GM21390 (cell line): ENCODE results near the gene SFXN4.
"Not testable (repeated sequence)": the region's sequence is repeated elsewhere in the genome, so short reads cannot be mapped to it uniquely, and the experiment has no call there.

Experiments used
- ATAC-seq: cut with Tn5 transposase; IDR thresholded peaks from one replicate; pipeline ENCODE4 v1.9.1; 2021; ENCODE audit not compliant: unreplicated experiment

Gene SFXN4

DNA sequence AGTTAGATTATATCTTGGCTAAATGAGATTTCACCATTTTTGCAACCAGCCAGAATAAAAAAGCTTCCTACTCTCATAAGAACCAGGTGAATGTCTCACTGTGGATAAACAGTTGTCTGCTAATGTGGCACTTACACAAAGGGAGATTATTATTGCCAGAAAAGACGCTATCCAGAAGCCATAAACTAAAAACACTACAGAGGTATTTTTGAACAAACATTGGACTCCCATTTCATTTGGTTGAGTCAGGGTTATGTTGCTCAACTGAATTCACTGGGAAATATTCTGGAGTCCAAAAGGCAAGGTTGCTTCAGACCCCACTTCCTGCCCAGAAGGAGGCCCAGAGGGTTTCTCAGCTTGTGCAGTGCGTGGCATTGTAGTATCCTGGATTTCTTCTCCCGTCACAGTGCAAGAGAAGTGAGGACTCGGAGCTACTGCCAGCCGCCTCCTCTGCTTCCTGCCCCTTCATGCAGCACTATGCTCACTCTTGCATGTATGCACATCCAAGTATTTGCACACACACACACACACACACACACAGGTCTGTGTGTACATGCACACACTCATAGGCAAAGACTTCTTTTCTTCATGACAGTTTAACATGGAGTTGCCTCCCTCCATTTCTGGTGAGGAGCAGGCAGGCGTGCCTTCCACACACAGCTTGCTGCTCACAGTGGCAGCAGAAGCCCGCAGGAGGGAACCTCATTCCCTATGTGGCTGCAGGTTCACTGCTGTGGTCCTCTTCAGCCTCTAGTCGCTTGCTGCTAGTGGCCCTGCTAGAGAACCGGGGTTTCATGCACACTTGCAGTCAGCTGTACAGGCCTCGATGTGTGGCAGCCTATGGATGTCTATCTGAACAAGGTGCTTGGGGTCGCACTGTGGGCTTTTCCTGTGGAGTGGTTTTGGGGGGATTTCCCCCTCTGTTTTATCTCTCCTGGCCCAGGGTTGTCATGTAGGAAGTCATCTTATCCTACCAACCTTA lies 51.5 kb downstream of the SFXN4 start:
- ATAC-seq: no peak

- ATAC-seq: no peak
Measured at GRCh38 chr10:119112056-119112455, 53.5 kb downstream of the SFXN4 start.

- not testable (repeated sequence) for ATAC-seq
Measured at GRCh38 chr10:119107771-119108170, 57.7 kb downstream of the SFXN4 start.

DNA sequence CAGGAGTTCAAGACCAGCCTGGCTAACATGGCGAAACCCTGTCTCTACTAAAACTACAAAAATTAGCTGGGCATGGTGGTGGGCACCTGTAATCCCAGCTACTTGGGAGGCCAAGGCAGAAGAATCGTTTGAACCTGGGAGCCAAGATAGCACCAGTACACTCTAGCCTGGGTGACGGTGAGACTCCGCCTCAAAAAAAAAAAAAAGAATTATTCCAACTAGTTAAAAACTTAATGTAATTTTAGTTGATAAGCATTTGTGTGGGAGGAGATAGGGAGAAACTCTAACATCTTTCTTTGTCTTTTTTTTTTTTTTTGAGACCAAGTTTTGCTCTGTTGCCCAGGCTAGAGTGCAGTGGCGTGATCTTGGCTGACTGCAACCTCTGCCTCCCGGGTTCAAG lies 58.4 kb downstream of the SFXN4 start:
- ATAC-seq: not testable (repeated sequence)

GRCh38 chr10:119105899-119106298 lies 59.6 kb downstream of the SFXN4 start:
- not testable (repeated sequence) for ATAC-seq

DNA sequence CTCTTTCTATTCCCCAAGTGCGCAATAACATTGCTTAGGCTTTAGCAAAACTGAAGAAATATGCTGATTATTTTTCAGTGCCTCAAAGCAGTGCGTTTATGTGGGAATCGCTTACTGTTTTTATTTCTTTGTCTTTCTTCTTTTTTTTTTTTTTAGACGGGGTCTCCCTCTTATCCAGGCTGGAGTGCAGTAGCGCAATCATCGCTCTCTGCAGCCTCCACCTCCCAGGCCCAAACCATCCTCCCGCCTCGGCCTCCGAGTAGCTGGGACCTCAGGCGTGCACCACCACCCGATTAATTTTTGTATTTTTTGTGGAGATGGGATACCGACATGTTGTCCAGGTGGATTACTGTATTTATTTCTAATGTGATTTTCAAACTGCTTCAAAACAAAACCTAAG lies 60.4 kb downstream of the SFXN4 start:
- ATAC-seq: no peak

- no peak for ATAC-seq
Measured at GRCh38 chr10:119104654-119105015, 60.9 kb downstream of the SFXN4 start.

- peak; percentile 81 for ATAC-seq
Measured at GRCh38 chr10:119103903-119104653, 61.4 kb downstream of the SFXN4 start, which contains the start of gene DENND10. Gene DENND10 (plus strand): TSS chr10:119104113. CDS start chr10:119104143, 30 bp downstream.

GRCh38 chr10:119103241-119103902 lies 62.1 kb downstream of the SFXN4 start:
- ATAC-seq: no peak

DNA sequence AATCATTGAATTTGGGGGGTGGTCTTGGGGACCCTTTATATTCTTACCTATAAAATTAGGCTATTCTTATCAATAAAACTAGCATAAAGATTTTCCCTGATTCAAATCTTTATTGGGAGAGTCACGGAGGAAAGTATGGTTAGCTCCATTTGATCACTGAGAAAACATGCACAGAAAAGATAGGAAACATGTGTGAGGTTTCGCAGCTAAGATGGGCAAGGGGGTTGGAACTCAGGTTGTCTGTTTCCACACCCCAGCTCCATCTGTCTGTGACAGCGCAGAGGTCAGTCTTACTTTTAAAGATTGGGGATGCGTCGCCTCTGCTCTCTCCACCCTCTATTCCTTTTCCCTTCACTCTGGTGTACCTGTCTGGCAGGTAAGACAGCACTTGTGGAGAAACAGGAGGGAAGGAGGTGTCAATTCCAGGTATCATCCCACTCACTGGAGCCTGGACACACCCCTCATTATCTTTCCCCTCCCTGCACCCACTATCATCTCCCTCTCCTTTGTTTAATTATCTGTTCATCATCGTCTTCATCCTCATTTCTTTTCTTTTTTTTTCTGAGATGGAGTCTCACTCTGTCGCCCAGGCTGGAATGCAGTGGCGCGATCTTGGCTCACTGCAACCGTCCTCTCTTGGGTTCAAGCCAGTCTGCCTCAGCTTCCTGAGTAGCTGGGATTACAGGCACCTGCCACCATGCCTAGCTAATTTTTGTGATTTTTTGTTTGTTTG lies 64.0 kb downstream of the SFXN4 start:
- ATAC-seq: no peak

DNA sequence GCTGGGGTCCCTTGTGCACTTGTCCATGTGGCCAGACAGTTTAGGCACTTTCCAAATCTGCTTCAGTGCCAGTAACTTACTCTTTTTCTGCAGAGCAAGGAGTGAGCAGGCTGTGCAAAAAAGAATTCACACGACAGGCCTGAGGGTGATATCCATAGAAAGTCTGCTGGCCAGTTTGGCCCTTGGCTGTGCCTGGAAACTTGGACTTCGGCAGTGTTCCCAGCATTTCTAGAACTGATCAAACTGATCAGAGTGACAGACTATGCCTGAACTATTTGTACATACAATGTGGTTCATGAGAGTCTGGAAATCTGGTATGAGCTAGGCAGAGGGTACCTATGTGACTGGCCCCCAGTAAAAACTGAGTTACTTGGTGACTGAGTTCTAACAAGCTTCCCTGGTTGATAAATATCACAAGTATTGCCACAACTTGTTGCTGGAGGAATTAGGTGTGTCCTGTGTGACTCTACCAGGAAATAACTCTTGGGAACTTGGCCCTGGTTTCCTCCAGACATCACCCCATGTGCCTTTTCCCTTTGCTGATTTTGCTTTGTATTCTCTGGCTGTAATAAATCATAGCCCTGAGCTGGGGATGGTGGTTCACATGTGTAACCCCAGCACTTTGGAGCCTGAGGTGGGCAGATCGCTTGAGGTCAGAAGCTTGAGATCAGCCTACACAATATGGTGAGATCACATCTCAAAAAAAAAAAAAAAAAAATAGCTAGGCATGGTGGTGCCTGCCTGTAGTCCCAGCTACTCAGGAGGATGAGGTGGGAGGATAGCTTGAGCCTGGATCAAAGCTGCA lies 64.9 kb downstream of the SFXN4 start:
- ATAC-seq: no peak

DNA sequence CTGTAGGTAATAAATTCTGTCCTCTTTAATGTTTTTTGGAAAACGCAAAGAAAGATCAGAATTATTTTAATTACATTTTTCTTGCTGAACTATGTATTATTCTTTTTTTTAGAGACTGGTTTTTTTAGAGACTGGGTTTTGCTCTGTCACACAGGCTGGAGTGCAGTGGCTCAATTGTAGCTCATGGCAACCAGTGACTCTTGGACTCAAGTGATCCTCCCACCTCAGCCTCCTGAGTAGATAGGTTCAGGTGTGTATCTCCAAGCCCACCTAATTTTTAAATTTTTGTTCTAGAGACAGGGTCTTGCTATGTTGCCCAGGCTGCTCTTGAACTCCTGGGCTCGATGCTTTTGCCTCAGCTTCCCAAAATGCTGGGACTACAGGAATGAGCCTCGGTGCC lies 66.9 kb downstream of the SFXN4 start:
- ATAC-seq: no peak

- not testable (repeated sequence) for ATAC-seq
Measured at GRCh38 chr10:119096641-119097415, 68.7 kb downstream of the SFXN4 start.

- no peak for ATAC-seq
Measured at GRCh38 chr10:119095640-119096039, 69.9 kb downstream of the SFXN4 start.

GRCh38 chr10:119090968-119091367 lies 74.5 kb downstream of the SFXN4 start:
- ATAC-seq: no peak
